Sigmoid colon (tissue), 3 donors: ENCODE results near the gene PIGR.

Source experiments
- POLR2A ChIP-seq, 2 donors: fragments of 450-650 bp; IDR thresholded peaks; one replicate each; pipeline ENCODE4 v1.6.1; 2016; ENCODE audit warnings: antibody characterized with exemption in 2 of 2, mild to moderate bottlenecking in 2 of 2, moderate library complexity in 2 of 2
- TF ChIP-seq, protein P1 (sequence below), 4 experiments: fragments of 450-650 bp in 3 of 4; fragments of 200-600 bp in 1 of 4; IDR thresholded peaks; one replicate each; pipeline ENCODE4 v1.5.1; 2016 to 2019; ENCODE audit warnings: antibody characterized with exemption in 4 of 4, mild to moderate bottlenecking in 3 of 4, moderate library complexity in 2 of 4

DNA sequence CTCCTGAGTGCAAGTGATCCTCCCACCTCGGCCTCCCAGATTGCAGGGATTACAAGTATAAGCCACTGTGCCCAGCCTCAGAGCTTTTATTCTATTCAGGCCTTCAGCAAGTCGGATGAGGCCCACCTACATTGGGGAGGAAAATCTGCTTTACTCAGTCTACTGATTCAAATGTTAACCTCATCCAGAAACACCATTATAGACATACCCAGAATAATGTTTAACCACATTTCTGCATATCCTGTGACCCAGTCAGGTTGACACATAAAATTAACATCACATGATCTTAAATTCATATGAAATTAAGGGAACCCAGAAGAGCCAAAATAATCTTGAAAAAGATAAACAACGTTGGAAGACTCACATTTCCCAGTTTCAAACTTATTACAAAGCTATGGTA, 66.0 kb downstream of the PIGR start:
- TF ChIP-seq, protein P1, sequence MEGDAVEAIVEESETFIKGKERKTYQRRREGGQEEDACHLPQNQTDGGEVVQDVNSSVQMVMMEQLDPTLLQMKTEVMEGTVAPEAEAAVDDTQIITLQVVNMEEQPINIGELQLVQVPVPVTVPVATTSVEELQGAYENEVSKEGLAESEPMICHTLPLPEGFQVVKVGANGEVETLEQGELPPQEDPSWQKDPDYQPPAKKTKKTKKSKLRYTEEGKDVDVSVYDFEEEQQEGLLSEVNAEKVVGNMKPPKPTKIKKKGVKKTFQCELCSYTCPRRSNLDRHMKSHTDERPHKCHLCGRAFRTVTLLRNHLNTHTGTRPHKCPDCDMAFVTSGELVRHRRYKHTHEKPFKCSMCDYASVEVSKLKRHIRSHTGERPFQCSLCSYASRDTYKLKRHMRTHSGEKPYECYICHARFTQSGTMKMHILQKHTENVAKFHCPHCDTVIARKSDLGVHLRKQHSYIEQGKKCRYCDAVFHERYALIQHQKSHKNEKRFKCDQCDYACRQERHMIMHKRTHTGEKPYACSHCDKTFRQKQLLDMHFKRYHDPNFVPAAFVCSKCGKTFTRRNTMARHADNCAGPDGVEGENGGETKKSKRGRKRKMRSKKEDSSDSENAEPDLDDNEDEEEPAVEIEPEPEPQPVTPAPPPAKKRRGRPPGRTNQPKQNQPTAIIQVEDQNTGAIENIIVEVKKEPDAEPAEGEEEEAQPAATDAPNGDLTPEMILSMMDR (IDR thresholded peaks at IDR 0.05) = no peak
- no peak for TF ChIP-seq POLR2A (IDR thresholded peaks at IDR 0.05)
